Mesenchymal stem cell (in vitro differentiated cells and primary cell): ENCODE measurements around the gene VPS54.

Source experiments
- DNase-seq: peaks from one replicate; pipeline ENCODE4 v3.0.0-alpha.2; 2013
- H2AFZ ChIP-seq: one replicate; pipeline ENCODE4 v1.6.1; 2013; ENCODE audit warnings: low read depth, mild to moderate bottlenecking, control low read depth, inconsistent platforms, low read length, moderate library complexity
- H2AK5ac ChIP-seq: 2 replicates; pipeline ENCODE4 v1.6.1; 2013; ENCODE audit warnings: low read length, moderate library complexity, mild to moderate bottlenecking, inconsistent platforms; ENCODE audit not compliant: severe bottlenecking
- H2BK120ac ChIP-seq: one replicate; pipeline ENCODE4 v1.6.1; 2013; ENCODE audit warnings: low read depth, mild to moderate bottlenecking, inconsistent platforms, low read length, moderate library complexity
- H2BK12ac ChIP-seq, 2 experiments: one replicate each; pipeline ENCODE4 v1.6.1; 2013; ENCODE audit warnings: inconsistent platforms in 2 of 2, low read length in 2 of 2, mild to moderate bottlenecking in 2 of 2, moderate library complexity in 2 of 2, control low read depth in 1 of 2
- H2BK15ac ChIP-seq: one replicate; pipeline ENCODE4 v1.6.1; 2013; ENCODE audit warnings: mild to moderate bottlenecking, low read depth, inconsistent platforms; ENCODE audit not compliant: poor library complexity, severe bottlenecking
- H2BK5ac ChIP-seq: 2 replicates; pipeline ENCODE4 v1.6.1; 2013; ENCODE audit warnings: low read depth, mild to moderate bottlenecking, low read length, control low read depth, inconsistent platforms; ENCODE audit not compliant: poor library complexity, severe bottlenecking
- H3K14ac ChIP-seq, 2 experiments: one replicate each; pipeline ENCODE4 v1.6.1; 2013; ENCODE audit warnings: inconsistent platforms in 2 of 2, low read length in 2 of 2, control low read depth in 1 of 2, mild to moderate bottlenecking in 1 of 2, moderate library complexity in 1 of 2
- H3K18ac ChIP-seq, 2 experiments: one replicate each; pipeline ENCODE4 v1.6.1; 2013; ENCODE audit warnings: inconsistent platforms in 2 of 2, low read length in 2 of 2, control low read depth in 1 of 2, low read depth in 1 of 2, mild to moderate bottlenecking in 1 of 2
- H3K23ac ChIP-seq, 2 experiments: one replicate each; pipeline ENCODE4 v1.6.1; 2013; ENCODE audit warnings: inconsistent platforms in 2 of 2, low read length in 2 of 2, mild to moderate bottlenecking in 2 of 2, moderate library complexity in 2 of 2, control low read depth in 1 of 2
- H3K27ac ChIP-seq: 2 replicates; pipeline ENCODE4 v1.5.1; 2013; ENCODE audit warnings: mild to moderate bottlenecking, moderate library complexity, low read length, control low read depth, inconsistent platforms; ENCODE audit not compliant: poor library complexity, severe bottlenecking
- H3K27me3 ChIP-seq, 2 experiments: 2 replicates each; pipeline versions ENCODE4 v1.6.1 to v1.7.0; 2013; ENCODE audit warnings: low read length in 2 of 2, mild to moderate bottlenecking in 2 of 2, moderate library complexity in 2 of 2, control low read depth in 1 of 2, inconsistent platforms in 1 of 2; ENCODE audit not compliant: control insufficient read depth in 1 of 2, insufficient read depth in 1 of 2
- H3K36me3 ChIP-seq, 2 experiments: 2 replicates each; pipeline versions ENCODE4 v1.6.1 to v1.7.0; 2013; ENCODE audit warnings: low read length in 2 of 2, control low read depth in 1 of 2, inconsistent platforms in 1 of 2, low read depth in 1 of 2, mild to moderate bottlenecking in 1 of 2; ENCODE audit not compliant: insufficient read depth in 2 of 2, control insufficient read depth in 1 of 2
- H3K4ac ChIP-seq, 2 experiments: one replicate each; pipeline ENCODE4 v1.6.1; 2013; ENCODE audit warnings: inconsistent platforms in 2 of 2, low read length in 2 of 2, mild to moderate bottlenecking in 2 of 2, moderate library complexity in 2 of 2, control low read depth in 1 of 2, low read depth in 1 of 2
- H3K4me1 ChIP-seq: 2 replicates; pipeline ENCODE4 v1.6.1; 2013; ENCODE audit warnings: low read depth, low read length, control low read depth; ENCODE audit not compliant: control insufficient read depth, insufficient read depth
- H3K4me2 ChIP-seq: 2 replicates; pipeline ENCODE4 v1.6.1; 2013; ENCODE audit warnings: low read length, mild to moderate bottlenecking, inconsistent platforms; ENCODE audit not compliant: poor library complexity, severe bottlenecking
- H3K4me3 ChIP-seq, 2 experiments: 2 replicates each; pipeline versions ENCODE4 v1.5.1 to v1.7.0; 2013; ENCODE audit warnings: low read length in 2 of 2, mild to moderate bottlenecking in 2 of 2, control low read depth in 1 of 2, low read depth in 1 of 2; ENCODE audit not compliant: insufficient read depth in 1 of 2
- H3K79me1 ChIP-seq: replicated peaks from 2 replicates; pipeline ENCODE4 v1.6.1; 2013; ENCODE audit warnings: mild to moderate bottlenecking, control low read depth, low read length, inconsistent platforms; ENCODE audit not compliant: poor library complexity, severe bottlenecking
- H3K9ac ChIP-seq: 2 replicates; pipeline ENCODE4 v1.7.0; 2013; ENCODE audit warnings: mild to moderate bottlenecking, low read length, moderate library complexity
- H3K9me3 ChIP-seq: 2 replicates; pipeline ENCODE4 v1.7.0; 2013; ENCODE audit warnings: mild to moderate bottlenecking, low read length; ENCODE audit not compliant: control insufficient read depth
- H4K8ac ChIP-seq: one replicate; pipeline ENCODE4 v1.6.1; 2013; ENCODE audit warnings: inconsistent platforms, mild to moderate bottlenecking, low read length, moderate library complexity
- H4K91ac ChIP-seq: one replicate; pipeline ENCODE4 v1.6.1; 2013; ENCODE audit warnings: mild to moderate bottlenecking, low read length, inconsistent platforms
- WGBS: methylation state at CpG from one replicate; pipeline ENCODE4 v1.1.7; 2013; ENCODE audit warnings: mixed read lengths; 5-methylcytosine and 5-hydroxymethylcytosine counted together

The VPS54 gene

DNA sequence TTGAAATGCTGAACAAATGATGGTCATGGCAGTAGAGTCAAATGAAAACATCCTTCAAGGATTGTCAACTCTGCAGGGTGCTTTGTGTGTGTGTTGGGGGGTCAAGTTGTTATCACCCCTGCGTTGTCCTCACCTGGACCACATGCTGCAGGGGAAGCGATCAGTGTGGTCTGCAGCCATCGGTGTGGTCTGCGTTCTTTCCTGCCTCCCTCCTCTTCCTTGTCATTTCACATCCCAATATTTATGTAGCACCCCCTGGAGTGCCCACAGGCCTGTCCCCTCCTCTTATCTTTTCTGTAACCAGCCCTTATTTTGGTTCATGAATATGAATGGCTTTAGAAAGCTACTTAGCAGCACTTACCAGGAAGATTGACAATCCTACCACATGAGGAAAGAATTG is 138.6 kb downstream of the VPS54 start:
- Histone ChIP-seq H3K9me3 (no peaks in the 10 kb centered on the region), H3K4me2 (no peak overlapping the region), H2BK5ac (no peak overlapping the region), H2BK12ac (no peak overlapping the region), H3K14ac (no peak overlapping the region), H3K27ac (no peak overlapping the region), H3K4ac (no peak overlapping the region), H3K4me3 (no peak overlapping the region), H3K9ac (no peak overlapping the region), H2AFZ (no peak overlapping the region), H2BK15ac (no peak overlapping the region), H3K36me3 (peaks cover 9 to 72% of the 10 kb centered on the region in 2 experiments), H3K79me1 (peaks cover 21% of the 10 kb centered on the region), H2BK120ac (no peak overlapping the region), H3K27me3 (no peaks in the 10 kb centered on the region), H3K23ac (no peak overlapping the region), H3K18ac (no peak overlapping the region), H3K4me1 (no peaks in the 10 kb centered on the region), H2AK5ac (no peak overlapping the region), H4K91ac (no peak overlapping the region), H4K8ac (no peak overlapping the region)
- 60% methylated on average over 3 of the region's 4 CpGs for WGBS
- DNase-seq = no peak

- Histone ChIP-seq H3K4ac (no peak overlapping the region), H3K36me3 (peaks cover 9 to 66% of the 10 kb centered on the region in 2 experiments), H3K79me1 (peaks cover 26% of the 10 kb centered on the region), H2BK5ac (no peak overlapping the region), H2BK120ac (no peak overlapping the region), H3K14ac (no peak overlapping the region), H3K4me3 (no peak overlapping the region), H3K27ac (no peak overlapping the region), H3K4me2 (no peak overlapping the region), H2BK15ac (no peak overlapping the region), H4K8ac (no peak overlapping the region), H4K91ac (no peak overlapping the region), H3K18ac (no peak overlapping the region), H3K23ac (no peak overlapping the region), H3K9ac (no peak overlapping the region), H2BK12ac (no peak overlapping the region), H3K9me3 (no peaks in the 10 kb centered on the region), H2AFZ (no peak overlapping the region), H3K4me1 (no peaks in the 10 kb centered on the region), H3K27me3 (no peaks in the 10 kb centered on the region), H2AK5ac (no peak overlapping the region)
- WGBS = 67% methylated on average over 2 of the region's 2 CpGs
- DNase-seq = no peak
These were observed 139.3 kb downstream of the VPS54 start for GRCh38 chr2:63879876-63880433.

GRCh38 chr2:63878486-63878885 is 140.7 kb downstream of the VPS54 start:
- Histone ChIP-seq H2BK5ac (no peak overlapping the region), H3K36me3 (peaks cover 8 to 67% of the 10 kb centered on the region in 2 experiments), H4K8ac (no peak overlapping the region), H3K4ac (no peak overlapping the region), H3K18ac (no peak overlapping the region), H3K9me3 (peaks cover 9% of the 10 kb centered on the region), H3K14ac (no peak overlapping the region), H2BK12ac (no peak overlapping the region), H3K27ac (no peak overlapping the region), H3K4me1 (no peaks in the 10 kb centered on the region), H2AFZ (no peak overlapping the region), H2AK5ac (no peak overlapping the region), H3K9ac (no peak overlapping the region), H2BK120ac (no peak overlapping the region), H4K91ac (no peak overlapping the region), H3K4me2 (no peak overlapping the region), H3K23ac (no peak overlapping the region), H2BK15ac (no peak overlapping the region), H3K27me3 (no peaks in the 10 kb centered on the region), H3K4me3 (no peak overlapping the region), H3K79me1 (peaks cover 26% of the 10 kb centered on the region)
- DNase-seq = no peak
- WGBS = 88% methylated on average over 1 of the region's 1 CpG

DNA sequence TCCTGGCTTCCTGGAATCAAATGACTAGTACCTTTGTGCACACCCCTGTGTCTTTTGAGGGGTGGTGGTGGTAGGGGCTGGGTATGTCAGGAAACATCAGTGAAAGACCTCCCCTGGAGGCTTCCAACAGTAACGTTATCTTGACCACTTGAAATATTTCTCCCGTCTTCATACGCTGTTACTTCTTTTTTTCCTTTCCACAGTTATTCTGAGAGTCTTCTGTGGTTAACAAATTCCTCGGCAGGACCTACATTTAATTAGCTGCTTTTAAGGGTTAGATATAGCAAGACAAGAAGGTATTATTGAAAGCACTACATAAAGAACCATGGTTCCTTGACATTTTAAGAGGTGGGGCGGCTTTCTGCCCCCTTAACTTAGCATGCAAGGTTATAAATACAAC is 142.9 kb downstream of the VPS54 start:
- no peak overlapping the region for H3K14ac ChIP-seq
- no peak overlapping the region for H4K91ac ChIP-seq

More for the DNA sequence above, 142.9 kb downstream of the VPS54 start:
- H2BK12ac ChIP-seq = no peak overlapping the region
- no peak overlapping the region for H3K18ac ChIP-seq
- H2BK120ac ChIP-seq = no peak overlapping the region
- no peak overlapping the region for H3K27ac ChIP-seq
- DNase-seq = no peak
- H3K23ac ChIP-seq = no peak overlapping the region
- no peak overlapping the region for H3K4me3 ChIP-seq
- H3K9me3 ChIP-seq = peaks cover 10% of the 10 kb centered on the region
- peaks cover 6 to 60% of the 10 kb centered on the region in 2 experiments for H3K36me3 ChIP-seq
- H2AFZ ChIP-seq = no peak overlapping the region
- H2BK15ac ChIP-seq = no peak overlapping the region
- H3K4ac ChIP-seq = no peak overlapping the region
- H2BK5ac ChIP-seq = no peak overlapping the region
- no peaks in the 10 kb centered on the region for H3K27me3 ChIP-seq
- no peak overlapping the region for H4K8ac ChIP-seq
- no peak overlapping the region for H2AK5ac ChIP-seq
- WGBS = no CpG with 5 or more reads among the region's 5 CpGs
- no peak overlapping the region for H3K4me2 ChIP-seq
- peak overlapping the region; percentile 69 for H3K9ac ChIP-seq
- H3K79me1 ChIP-seq = peaks cover 26% of the 10 kb centered on the region
- no peaks in the 10 kb centered on the region for H3K4me1 ChIP-seq
